Thymus (tissue), 11 donors: ENCODE data around the gene ADGRF5. TPM values are rescaled to one million over a fixed set of nuclear protein-coding genes. Genes with fewer than 3 reads are reported as not detected.

ENCODE experiments used
- DNase-seq, 9 donors: peaks; one replicate each; pipeline ENCODE4 v3.0.0-alpha.2; 2013; ENCODE audit warnings: low spot score in 9 of 9, low read depth in 6 of 9, missing footprints in 1 of 9
- H3K27ac ChIP-seq, 2 donors: one replicate each; pipeline ENCODE4 v1.5.1; 2013; ENCODE audit warnings: control low read depth in 1 of 2, low read depth in 1 of 2, low read length in 1 of 2, mild to moderate bottlenecking in 1 of 2, moderate library complexity in 1 of 2
- H3K27me3 ChIP-seq, 2 donors: one replicate each; pipeline ENCODE4 v1.5.1; 2013; ENCODE audit warnings: low read length in 1 of 2; ENCODE audit not compliant: control insufficient read depth in 2 of 2, insufficient read depth in 1 of 2
- H3K36me3 ChIP-seq, 2 donors: one replicate each; pipeline ENCODE4 v1.5.1; 2013; ENCODE audit warnings: low read length in 1 of 2, mild to moderate bottlenecking in 1 of 2, moderate library complexity in 1 of 2; ENCODE audit not compliant: control insufficient read depth in 2 of 2, insufficient read depth in 2 of 2
- H3K4me1 ChIP-seq, 2 donors: one replicate each; pipeline ENCODE4 v1.5.1; 2013; ENCODE audit warnings: low read length in 2 of 2; ENCODE audit not compliant: control insufficient read depth in 2 of 2, insufficient read depth in 2 of 2
- H3K4me3 ChIP-seq, 2 donors: one replicate each; pipeline ENCODE4 v1.5.1; 2013; ENCODE audit warnings: low read length in 2 of 2, control low read depth in 1 of 2, mild to moderate bottlenecking in 1 of 2
- H3K9me3 ChIP-seq, 2 donors: one replicate each; pipeline ENCODE4 v1.5.1; 2013; ENCODE audit warnings: low read length in 1 of 2, mild to moderate bottlenecking in 1 of 2; ENCODE audit not compliant: control insufficient read depth in 2 of 2, insufficient read depth in 1 of 2
- WGBS: extraction: QIAGEN DNeasy Blood & Tissue Kit; methylation state at CpG from one replicate; pipeline ENCODE4 v1.1.7; 2013; 5-methylcytosine and 5-hydroxymethylcytosine counted together
- polyA plus RNA-seq: library from polyadenylated mRNA; stranded (reverse); fragments of 200-250 nt; gene quantifications from one replicate; pipeline ENCODE4 v1.2.3, GENCODE V29; 2013
- total RNA-seq: library from RNA; stranded (reverse); fragments of 120-200 nt; gene quantifications from one replicate; pipeline ENCODE4 v1.2.4, GENCODE V29; 2013
- donor health status: healthy.

The ADGRF5 gene
- total and polyA plus RNA-seq, 2 donors, result 4.2 to 5.0 TPM

- WGBS, result 98% methylated on average over 6 of the region's 6 CpGs
- Histone ChIP-seq H3K27me3 (no peaks in the 10 kb centered on the region), H3K27ac (no peak overlapping the region), H3K9me3 (no peaks in the 10 kb centered on the region), H3K4me1 (no peaks in the 10 kb centered on the region), H3K36me3 (no peaks in the 10 kb centered on the region), H3K4me3 (no peak overlapping the region)
- no peak for DNase-seq
Observed at GRCh38 chr6:46956409-46956808, 34.7 kb upstream of the ADGRF5 start.

GRCh38 chr6:46954837-46955451 is 33.2 kb upstream of the ADGRF5 start:
- Histone ChIP-seq H3K9me3 (no peaks in the 10 kb centered on the region), H3K27ac (no peak overlapping the region), H3K4me1 (no peaks in the 10 kb centered on the region), H3K27me3 (no peaks in the 10 kb centered on the region), H3K4me3 (no peak overlapping the region), H3K36me3 (no peaks in the 10 kb centered on the region)
- WGBS, result 88% methylated on average over 4 of the region's 4 CpGs
- peak in 1 of 9 donors; percentile 13 for DNase-seq

- Histone ChIP-seq H3K4me1 (no peaks in the 10 kb centered on the region), H3K27me3 (no peaks in the 10 kb centered on the region), H3K27ac (no peak overlapping the region), H3K9me3 (no peaks in the 10 kb centered on the region), H3K36me3 (no peaks in the 10 kb centered on the region), H3K4me3 (no peak overlapping the region)
- no peak for DNase-seq
- 92% methylated on average over 4 of the region's 4 CpGs for WGBS
Observed at GRCh38 chr6:46953921-46954320, 32.2 kb upstream of the ADGRF5 start.

GRCh38 chr6:46949632-46950280 is 28.0 kb upstream of the ADGRF5 start:
- 93% methylated on average over 8 of the region's 8 CpGs for WGBS
- no peak for DNase-seq

GRCh38 chr6:46948699-46949098 is 27.0 kb upstream of the ADGRF5 start:
- Histone ChIP-seq H3K4me1 (no peaks in the 10 kb centered on the region), H3K27me3 (no peaks in the 10 kb centered on the region), H3K27ac (no peak overlapping the region), H3K4me3 (no peak overlapping the region), H3K9me3 (no peaks in the 10 kb centered on the region), H3K36me3 (no peaks in the 10 kb centered on the region)
- no peak for DNase-seq
- 94% methylated on average over 8 of the region's 8 CpGs for WGBS

More at GRCh38 chr6:46949632-46950280, 28.0 kb upstream of the ADGRF5 start:
- Histone ChIP-seq H3K4me1 (no peaks in the 10 kb centered on the region), H3K27me3 (no peaks in the 10 kb centered on the region), H3K4me3 (no peak overlapping the region), H3K27ac (peak overlapping the region in 1 of 2 donors; percentile 28), H3K9me3 (no peaks in the 10 kb centered on the region), H3K36me3 (no peaks in the 10 kb centered on the region)

GRCh38 chr6:46947497-46947896 is 25.8 kb upstream of the ADGRF5 start:
- Histone ChIP-seq H3K9me3 (no peaks in the 10 kb centered on the region), H3K4me3 (no peak overlapping the region), H3K27me3 (no peaks in the 10 kb centered on the region), H3K4me1 (no peaks in the 10 kb centered on the region), H3K36me3 (no peaks in the 10 kb centered on the region), H3K27ac (no peak overlapping the region)
- no peak for DNase-seq
- WGBS, result 88% methylated on average over 5 of the region's 5 CpGs

GRCh38 chr6:46940433-46941226 is 18.9 kb upstream of the ADGRF5 start:
- Histone ChIP-seq H3K4me3 (no peak overlapping the region), H3K27ac (no peak overlapping the region), H3K36me3 (no peaks in the 10 kb centered on the region), H3K27me3 (no peaks in the 10 kb centered on the region), H3K9me3 (no peaks in the 10 kb centered on the region), H3K4me1 (no peaks in the 10 kb centered on the region)
- no peak for DNase-seq
- 90% methylated on average over 1 of the region's 1 CpG for WGBS

- no peak for DNase-seq
- no peak overlapping the region for H3K27ac ChIP-seq
Observed at GRCh38 chr6:46937642-46938041, 15.9 kb upstream of the ADGRF5 start.

GRCh38 chr6:46935687-46936086 is 13.9 kb upstream of the ADGRF5 start:
- 93% methylated on average over 6 of the region's 6 CpGs for WGBS
- Histone ChIP-seq H3K36me3 (no peaks in the 10 kb centered on the region), H3K4me3 (no peak overlapping the region), H3K27ac (no peak overlapping the region), H3K27me3 (no peaks in the 10 kb centered on the region), H3K9me3 (no peaks in the 10 kb centered on the region), H3K4me1 (no peaks in the 10 kb centered on the region)
- DNase-seq, result no peak

More at GRCh38 chr6:46937642-46938041, 15.9 kb upstream of the ADGRF5 start:
- Histone ChIP-seq H3K27me3 (no peaks in the 10 kb centered on the region), H3K36me3 (no peaks in the 10 kb centered on the region), H3K4me3 (no peak overlapping the region), H3K9me3 (no peaks in the 10 kb centered on the region), H3K4me1 (no peaks in the 10 kb centered on the region)
- 95% methylated on average over 4 of the region's 4 CpGs for WGBS
